Brain microvascular endothelial cell (primary cell): Measurements from ENCODE around the gene LMO1.
A peak's percentile ranks its signal among the peaks of the same experiment; 100 is the strongest.

Experiments used
- DNase-seq: peaks from one replicate; pipeline ENCODE4 v3.0.0-alpha.2; 2020
- H3K27ac ChIP-seq: fragments of 250-450 bp; sonication (Bioruptor Pico); 2 replicates; pipeline ENCODE4 v1.5.1; 2020; ENCODE audit warnings: mild to moderate bottlenecking, moderate library complexity
- H3K27me3 ChIP-seq: fragments of 250-450 bp; sonication (Bioruptor Pico); replicated peaks from 2 replicates; pipeline ENCODE4 v1.5.1; 2020; ENCODE audit warnings: mild to moderate bottlenecking
- H3K36me3 ChIP-seq: fragments of 250-450 bp; sonication (Bioruptor Pico); replicated peaks from 2 replicates; pipeline ENCODE4 v1.5.1; 2020; ENCODE audit warnings: mild to moderate bottlenecking
- H3K4me3 ChIP-seq: 2 replicates; pipeline ENCODE4 v1.5.1; 2011; ENCODE audit warnings: low read depth, mild to moderate bottlenecking, control low read depth, low read length, moderate library complexity
- in situ Hi-C: cut with HindIII; loops from 2 replicates; pipeline ENCODE4 v1.10.0; 2017; ENCODE audit warnings: low sequenced_read_pairs, low pct_ligation_motif_present
- TF ChIP-seq, protein P1 (sequence below): IDR thresholded peaks from 2 replicates; pipeline ENCODE4 v1.5.1; 2011; ENCODE audit warnings: low read depth, mild to moderate bottlenecking, moderate library complexity, low read length, control low read depth, inconsistent platforms; ENCODE audit errors: missing control alignments

Gene LMO1

DNA sequence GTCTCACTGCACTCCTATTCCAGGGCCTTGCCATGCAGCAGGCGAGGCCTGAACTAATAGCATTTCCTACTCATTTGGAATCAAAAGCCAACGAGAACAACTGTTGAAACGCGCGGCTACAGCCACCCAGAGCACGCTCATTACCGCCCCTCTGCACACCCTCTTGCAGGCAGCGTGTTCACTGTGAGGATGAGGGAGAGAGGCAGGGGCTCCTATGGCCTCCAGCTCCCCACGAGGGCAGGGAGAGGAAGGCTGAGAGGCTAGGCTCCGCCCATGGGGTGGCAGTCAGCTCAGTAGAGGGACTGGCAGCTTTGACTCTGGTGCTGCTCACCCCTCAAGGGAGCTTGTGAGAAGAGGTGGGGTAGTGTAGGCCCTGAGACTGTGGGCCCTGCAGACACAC lies 26.2 kb downstream of the LMO1 start:
- TF ChIP-seq, protein P1, sequence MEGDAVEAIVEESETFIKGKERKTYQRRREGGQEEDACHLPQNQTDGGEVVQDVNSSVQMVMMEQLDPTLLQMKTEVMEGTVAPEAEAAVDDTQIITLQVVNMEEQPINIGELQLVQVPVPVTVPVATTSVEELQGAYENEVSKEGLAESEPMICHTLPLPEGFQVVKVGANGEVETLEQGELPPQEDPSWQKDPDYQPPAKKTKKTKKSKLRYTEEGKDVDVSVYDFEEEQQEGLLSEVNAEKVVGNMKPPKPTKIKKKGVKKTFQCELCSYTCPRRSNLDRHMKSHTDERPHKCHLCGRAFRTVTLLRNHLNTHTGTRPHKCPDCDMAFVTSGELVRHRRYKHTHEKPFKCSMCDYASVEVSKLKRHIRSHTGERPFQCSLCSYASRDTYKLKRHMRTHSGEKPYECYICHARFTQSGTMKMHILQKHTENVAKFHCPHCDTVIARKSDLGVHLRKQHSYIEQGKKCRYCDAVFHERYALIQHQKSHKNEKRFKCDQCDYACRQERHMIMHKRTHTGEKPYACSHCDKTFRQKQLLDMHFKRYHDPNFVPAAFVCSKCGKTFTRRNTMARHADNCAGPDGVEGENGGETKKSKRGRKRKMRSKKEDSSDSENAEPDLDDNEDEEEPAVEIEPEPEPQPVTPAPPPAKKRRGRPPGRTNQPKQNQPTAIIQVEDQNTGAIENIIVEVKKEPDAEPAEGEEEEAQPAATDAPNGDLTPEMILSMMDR = no peak
- no peak for DNase-seq
- in situ Hi-C loops = no loop called here

DNA sequence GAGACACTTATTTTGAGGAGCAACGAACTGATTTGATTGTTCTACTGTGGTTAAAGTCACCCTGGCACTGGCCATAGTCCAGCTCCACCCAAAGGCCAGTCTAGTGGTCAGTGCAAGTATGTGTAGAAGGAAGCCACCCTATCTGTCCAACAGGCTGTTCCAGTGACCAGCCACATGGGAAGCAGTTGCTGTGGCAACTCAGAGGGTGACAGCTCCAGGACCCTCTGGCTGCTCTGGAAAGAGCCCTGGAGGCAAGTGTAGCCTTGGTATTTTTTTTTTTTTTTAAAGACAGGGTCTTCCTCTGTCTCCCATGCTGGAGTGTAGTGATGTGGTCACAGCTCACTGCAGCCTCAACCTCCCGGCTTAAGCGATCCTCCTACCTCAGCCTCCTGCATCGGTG lies 27.8 kb downstream of the LMO1 start:
- H3K4me3 ChIP-seq = no peak overlapping the region
- H3K27me3 ChIP-seq = no peaks in the 10 kb centered on the region
- no peaks in the 10 kb centered on the region for H3K36me3 ChIP-seq
- TF ChIP-seq, protein P1 = no peak
- no peak for DNase-seq
- in situ Hi-C loops = no loop called here
- no peak overlapping the region for H3K27ac ChIP-seq

More for the DNA sequence above, 26.2 kb downstream of the LMO1 start:
- Histone ChIP-seq H3K27me3 (no peaks in the 10 kb centered on the region), H3K4me3 (no peak overlapping the region), H3K27ac (no peak overlapping the region), H3K36me3 (no peaks in the 10 kb centered on the region)

DNA sequence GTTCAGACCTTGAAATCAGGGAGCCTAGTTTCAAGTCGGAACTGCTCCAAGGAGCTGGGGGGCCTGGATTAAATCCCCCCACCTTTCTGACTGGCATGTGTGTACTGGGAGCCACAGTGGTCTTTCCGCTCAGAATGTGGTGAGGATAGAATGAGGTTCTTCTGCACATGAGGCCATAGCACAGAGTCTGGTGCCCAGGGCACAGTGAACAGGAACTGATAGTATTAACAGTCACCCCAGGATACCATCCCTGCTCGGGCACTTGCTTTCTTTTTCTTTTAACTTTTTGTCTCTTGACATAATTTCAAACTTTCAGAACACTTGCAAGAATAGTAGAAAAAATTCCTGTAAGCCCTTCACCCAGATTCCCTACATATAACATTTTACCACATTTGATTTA lies 28.8 kb downstream of the LMO1 start:
- DNase-seq = no peak
- in situ Hi-C loops = no loop called here
- H3K4me3 ChIP-seq = no peak overlapping the region
- TF ChIP-seq, protein P1 = no peak
- no peaks in the 10 kb centered on the region for H3K27me3 ChIP-seq
- H3K36me3 ChIP-seq = no peaks in the 10 kb centered on the region
- no peak overlapping the region for H3K27ac ChIP-seq

DNA sequence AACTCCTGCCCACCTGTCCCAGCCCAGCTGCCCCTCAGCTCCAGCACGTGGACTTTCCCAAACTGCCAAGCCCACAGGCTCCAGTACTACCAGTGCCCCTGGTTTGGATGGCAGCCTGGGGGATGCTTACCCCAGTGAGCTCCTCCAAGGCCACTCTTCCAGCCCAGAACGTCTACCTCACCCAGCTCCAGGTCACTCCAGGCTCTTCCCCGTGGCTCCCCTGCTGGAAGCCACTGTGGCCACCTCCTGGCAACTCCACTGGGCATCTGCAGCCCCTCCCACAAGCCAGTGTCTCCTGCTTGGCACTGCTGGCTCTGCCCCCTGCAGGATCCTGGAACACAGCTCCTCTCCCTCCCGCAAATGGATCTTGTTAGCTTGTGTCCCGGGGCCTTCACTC lies 29.3 kb downstream of the LMO1 start:
- DNase-seq = no peak
- in situ Hi-C loops = no loop called here
- Histone ChIP-seq H3K36me3 (no peaks in the 10 kb centered on the region), H3K4me3 (no peak overlapping the region), H3K27me3 (no peaks in the 10 kb centered on the region), H3K27ac (no peak overlapping the region)
- TF ChIP-seq, protein P1 = peak; percentile 21

DNA sequence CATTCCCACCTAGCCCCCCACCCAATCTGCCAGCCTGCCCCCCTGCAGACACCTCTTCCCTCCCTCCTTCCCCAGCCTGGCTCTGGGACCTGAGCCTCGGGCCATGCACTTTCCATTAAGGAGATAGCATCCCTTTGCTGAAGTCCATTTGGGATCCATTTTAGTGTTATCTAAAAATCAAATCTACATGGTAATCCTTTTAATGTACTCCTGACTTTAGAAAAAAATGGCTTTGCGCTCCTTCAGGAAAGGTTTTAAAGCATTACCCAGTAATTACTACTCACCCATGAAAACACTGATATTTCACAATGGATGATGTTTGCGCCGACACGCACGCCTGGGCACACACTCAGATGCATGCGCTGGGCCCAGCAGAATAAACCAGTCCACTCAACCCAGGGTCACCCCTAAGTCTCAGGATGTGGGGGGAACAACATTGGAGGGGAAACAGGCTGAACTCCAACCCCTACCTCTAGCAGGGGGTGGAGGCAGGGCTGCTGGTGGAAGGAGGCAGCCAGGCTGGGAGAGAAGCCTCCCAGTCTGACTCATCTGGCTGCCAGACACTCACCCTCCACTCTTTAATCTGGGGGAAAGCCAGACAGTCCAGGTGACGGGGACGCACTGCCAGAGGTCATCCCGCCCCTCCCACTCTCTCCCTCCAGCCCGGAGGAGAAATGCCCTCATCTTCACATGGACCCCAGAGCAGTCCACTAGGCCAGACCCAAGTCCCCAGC lies 29.8 kb downstream of the LMO1 start:
- in situ Hi-C loops = no loop called here
- Histone ChIP-seq H3K27ac (no peak overlapping the region), H3K27me3 (no peaks in the 10 kb centered on the region), H3K36me3 (no peaks in the 10 kb centered on the region), H3K4me3 (no peak overlapping the region)
- peak; percentile 19 for DNase-seq
- TF ChIP-seq, protein P1 = no peak
